GM12878 (cell line): ENCODE measurements around the gene CRAT. TPM values are rescaled to one million over a fixed set of nuclear protein-coding genes. Genes with fewer than 3 reads are reported as not detected.

Experiments used
- ASH2L ChIP-seq: fragments of 300-600, 200-600 bp; sonication (generic); IDR thresholded peaks from 2 replicates; pipeline ENCODE4 v1.6.1; 2017; ENCODE audit warnings: low read depth, mild to moderate bottlenecking, borderline replicate concordance
- ATF7 ChIP-seq: fragments of 450-650 bp; IDR thresholded peaks from 2 replicates; pipeline ENCODE4 v1.6.1; 2016; ENCODE audit warnings: low read depth, mild to moderate bottlenecking
- BMI1 ChIP-seq: fragments of 450-650 bp; IDR thresholded peaks from 2 replicates; pipeline ENCODE4 v1.6.1; 2016; ENCODE audit warnings: mild to moderate bottlenecking, moderate library complexity, borderline replicate concordance
- CBFB ChIP-seq: IDR thresholded peaks from 2 replicates; pipeline ENCODE4 v1.6.1; 2016; ENCODE audit warnings: antibody characterized with exemption, low read depth
- CBX5 ChIP-seq: sonication (generic); IDR thresholded peaks from 2 replicates; pipeline ENCODE4 v1.6.1; 2016; ENCODE audit warnings: low read depth, moderate library complexity, mild to moderate bottlenecking, inconsistent platforms
- CHD4 ChIP-seq: fragments of 200-600 bp; sonication (generic); IDR thresholded peaks from 2 replicates; pipeline ENCODE4 v1.6.1; 2016; ENCODE audit warnings: mild to moderate bottlenecking
- EZH2 ChIP-seq: IDR thresholded peaks from 2 replicates; pipeline ENCODE4 v1.6.1; 2012; ENCODE audit warnings: low read depth, mild to moderate bottlenecking, control low read depth, inconsistent platforms, low read length, borderline replicate concordance; ENCODE audit not compliant: control insufficient read depth
- FOS ChIP-seq: IDR thresholded peaks from 3 replicates; pipeline ENCODE4 v1.6.1; 2011; ENCODE audit warnings: borderline replicate concordance; ENCODE audit not compliant: insufficient read length; ENCODE audit errors: extremely low read depth
- HDAC2 ChIP-seq: fragments of 200-600 bp; sonication (generic); IDR thresholded peaks from 2 replicates; pipeline ENCODE4 v1.6.1; 2017
- IRF4 ChIP-seq: IDR thresholded peaks from 2 replicates; pipeline ENCODE4 v1.6.1; 2011; ENCODE audit warnings: low read depth, low read length
- KDM1A ChIP-seq: fragments of 200-600 bp; sonication (generic); IDR thresholded peaks from 2 replicates; pipeline ENCODE4 v1.6.1; 2016; ENCODE audit warnings: borderline replicate concordance
- NFYB ChIP-seq: IDR thresholded peaks from 2 replicates; pipeline ENCODE4 v1.6.1; 2011; ENCODE audit warnings: low read depth, mild to moderate bottlenecking, low read length, improper control_type of control experiment, moderate library complexity; ENCODE audit not compliant: insufficient read depth
- PML ChIP-seq: IDR thresholded peaks from 2 replicates; pipeline ENCODE4 v1.6.1; 2012; ENCODE audit warnings: low read length, inconsistent platforms
- RELA ChIP-seq: fragments of 450-650 bp; IDR thresholded peaks from 2 replicates; pipeline ENCODE4 v1.8.0; 2014; ENCODE audit warnings: borderline replicate concordance; ENCODE audit not compliant: partially characterized antibody
- SMAD1 ChIP-seq: fragments of 450-650 bp; IDR thresholded peaks from 2 replicates; pipeline ENCODE4 v1.6.1; 2018; ENCODE audit warnings: mild to moderate bottlenecking, low read depth; ENCODE audit not compliant: partially characterized antibody
- SPI1 ChIP-seq: IDR thresholded peaks from 2 replicates; pipeline ENCODE4 v1.6.1; 2011; ENCODE audit warnings: low read depth, mild to moderate bottlenecking, low read length, moderate library complexity, borderline replicate concordance; ENCODE audit not compliant: insufficient read depth
- TCF3 ChIP-seq: IDR thresholded peaks from 2 replicates; pipeline ENCODE4 v1.6.1; 2012; ENCODE audit warnings: low read depth, mild to moderate bottlenecking, low read length, borderline replicate concordance; ENCODE audit not compliant: insufficient read depth
- YBX1 ChIP-seq: fragments of 450-650 bp; IDR thresholded peaks from 2 replicates; pipeline ENCODE4 v1.6.1; 2016; ENCODE audit warnings: antibody characterized with exemption
- ZNF207 ChIP-seq: fragments of 450-650 bp; IDR thresholded peaks from 2 replicates; pipeline ENCODE4 v1.6.1; 2014; ENCODE audit warnings: antibody characterized with exemption, mild to moderate bottlenecking, borderline replicate concordance
- polyA plus RNA-seq, 11 experiments: library from polyadenylated mRNA; depleted of rRNA in 4 of 11; unstranded in 6 of 11; stranded (reverse) in 5 of 11; fragments of >200 nt; fragmentation: Nextera tagmentation in 4 of 11; fragmentation: Illumina TruSeq in 1 of 11; extraction: Ambion mirVana in 4 of 11; extraction: Trizol in 1 of 11; gene quantifications; 1 replicate in 1 of 11; 2 replicates in 10 of 11; pipeline versions ENCODE4 v1.2.1 to v1.2.3, GENCODE V29; 2011 to 2016; ENCODE audit warnings: inconsistent platforms in 2 of 11, missing spikeins in 2 of 11, low read depth in 1 of 11
- total RNA-seq, 4 experiments: library from RNA; depleted of rRNA in 3 of 4; stranded (reverse); fragments of >200 nt in 3 of 4; fragmentation: Illumina TruSeq in 1 of 4; extraction: Trizol in 1 of 4; gene quantifications; 2 replicates each; pipeline versions ENCODE4 v1.2.1 to v1.2.3, GENCODE V29; 2013 to 2021
- TF ChIP-seq, protein P1 (sequence below): fragments of 450-650 bp; IDR thresholded peaks from 2 replicates; pipeline ENCODE4 v1.6.1; 2017; ENCODE audit warnings: borderline replicate concordance
- TF ChIP-seq, protein P2 (sequence below): IDR thresholded peaks from 2 replicates; pipeline ENCODE4 v1.6.1; 2011; ENCODE audit warnings: mild to moderate bottlenecking, low read depth, low read length, moderate library complexity; ENCODE audit not compliant: insufficient replicate concordance
- TF ChIP-seq, protein P3 (sequence below): fragments of 450-650 bp; IDR thresholded peaks from 2 replicates; pipeline ENCODE4 v1.6.1; 2017; ENCODE audit warnings: low read depth, mild to moderate bottlenecking, moderate library complexity
- TF ChIP-seq, protein P4 (sequence below): fragments of 450-650 bp; IDR thresholded peaks from 2 replicates; pipeline ENCODE4 v1.6.1; 2017; ENCODE audit warnings: antibody characterized with exemption, mild to moderate bottlenecking, moderate library complexity

Gene CRAT
- total and polyA plus RNA-seq, 10 of the 15 experiments (the other 5 are each of a cell fraction or from before 2014, with no cell fraction given): 0.10 to 3.4 (median 1.8) TPM

GRCh38 chr9:129141066-129142041, 30.8 kb upstream of the CRAT start (continued):
- TF ChIP-seq, protein P1, sequence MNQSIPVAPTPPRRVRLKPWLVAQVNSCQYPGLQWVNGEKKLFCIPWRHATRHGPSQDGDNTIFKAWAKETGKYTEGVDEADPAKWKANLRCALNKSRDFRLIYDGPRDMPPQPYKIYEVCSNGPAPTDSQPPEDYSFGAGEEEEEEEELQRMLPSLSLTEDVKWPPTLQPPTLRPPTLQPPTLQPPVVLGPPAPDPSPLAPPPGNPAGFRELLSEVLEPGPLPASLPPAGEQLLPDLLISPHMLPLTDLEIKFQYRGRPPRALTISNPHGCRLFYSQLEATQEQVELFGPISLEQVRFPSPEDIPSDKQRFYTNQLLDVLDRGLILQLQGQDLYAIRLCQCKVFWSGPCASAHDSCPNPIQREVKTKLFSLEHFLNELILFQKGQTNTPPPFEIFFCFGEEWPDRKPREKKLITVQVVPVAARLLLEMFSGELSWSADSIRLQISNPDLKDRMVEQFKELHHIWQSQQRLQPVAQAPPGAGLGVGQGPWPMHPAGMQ: no peak
- TF ChIP-seq CHD4 (no peak), CBX5 (no peak), TCF3 (no peak), SPI1 (peak; percentile 25; the same call in 1 of the 2 replicates), FOS (no peak), IRF4 (no peak), ATF7 (peak; percentile 99), HDAC2 (no peak), ZNF207 (no peak), CBFB (peak; percentile 85), PML (no peak), SMAD1 (no peak), YBX1 (no peak), RELA (no peak), ASH2L (no peak), NFYB (no peak), EZH2 (no peak), BMI1 (0 out of 2 replicates have a peak, but pooled peaks have one; percentile 12), KDM1A (no peak)
- TF ChIP-seq, protein P2, sequence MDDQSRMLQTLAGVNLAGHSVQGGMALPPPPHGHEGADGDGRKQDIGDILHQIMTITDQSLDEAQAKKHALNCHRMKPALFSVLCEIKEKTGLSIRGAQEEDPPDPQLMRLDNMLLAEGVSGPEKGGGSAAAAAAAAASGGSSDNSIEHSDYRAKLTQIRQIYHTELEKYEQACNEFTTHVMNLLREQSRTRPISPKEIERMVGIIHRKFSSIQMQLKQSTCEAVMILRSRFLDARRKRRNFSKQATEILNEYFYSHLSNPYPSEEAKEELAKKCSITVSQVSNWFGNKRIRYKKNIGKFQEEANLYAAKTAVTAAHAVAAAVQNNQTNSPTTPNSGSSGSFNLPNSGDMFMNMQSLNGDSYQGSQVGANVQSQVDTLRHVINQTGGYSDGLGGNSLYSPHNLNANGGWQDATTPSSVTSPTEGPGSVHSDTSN: no peak
- TF ChIP-seq, protein P3, sequence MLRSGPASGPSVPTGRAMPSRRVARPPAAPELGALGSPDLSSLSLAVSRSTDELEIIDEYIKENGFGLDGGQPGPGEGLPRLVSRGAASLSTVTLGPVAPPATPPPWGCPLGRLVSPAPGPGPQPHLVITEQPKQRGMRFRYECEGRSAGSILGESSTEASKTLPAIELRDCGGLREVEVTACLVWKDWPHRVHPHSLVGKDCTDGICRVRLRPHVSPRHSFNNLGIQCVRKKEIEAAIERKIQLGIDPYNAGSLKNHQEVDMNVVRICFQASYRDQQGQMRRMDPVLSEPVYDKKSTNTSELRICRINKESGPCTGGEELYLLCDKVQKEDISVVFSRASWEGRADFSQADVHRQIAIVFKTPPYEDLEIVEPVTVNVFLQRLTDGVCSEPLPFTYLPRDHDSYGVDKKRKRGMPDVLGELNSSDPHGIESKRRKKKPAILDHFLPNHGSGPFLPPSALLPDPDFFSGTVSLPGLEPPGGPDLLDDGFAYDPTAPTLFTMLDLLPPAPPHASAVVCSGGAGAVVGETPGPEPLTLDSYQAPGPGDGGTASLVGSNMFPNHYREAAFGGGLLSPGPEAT: peak; percentile 83
- TF ChIP-seq, protein P4, sequence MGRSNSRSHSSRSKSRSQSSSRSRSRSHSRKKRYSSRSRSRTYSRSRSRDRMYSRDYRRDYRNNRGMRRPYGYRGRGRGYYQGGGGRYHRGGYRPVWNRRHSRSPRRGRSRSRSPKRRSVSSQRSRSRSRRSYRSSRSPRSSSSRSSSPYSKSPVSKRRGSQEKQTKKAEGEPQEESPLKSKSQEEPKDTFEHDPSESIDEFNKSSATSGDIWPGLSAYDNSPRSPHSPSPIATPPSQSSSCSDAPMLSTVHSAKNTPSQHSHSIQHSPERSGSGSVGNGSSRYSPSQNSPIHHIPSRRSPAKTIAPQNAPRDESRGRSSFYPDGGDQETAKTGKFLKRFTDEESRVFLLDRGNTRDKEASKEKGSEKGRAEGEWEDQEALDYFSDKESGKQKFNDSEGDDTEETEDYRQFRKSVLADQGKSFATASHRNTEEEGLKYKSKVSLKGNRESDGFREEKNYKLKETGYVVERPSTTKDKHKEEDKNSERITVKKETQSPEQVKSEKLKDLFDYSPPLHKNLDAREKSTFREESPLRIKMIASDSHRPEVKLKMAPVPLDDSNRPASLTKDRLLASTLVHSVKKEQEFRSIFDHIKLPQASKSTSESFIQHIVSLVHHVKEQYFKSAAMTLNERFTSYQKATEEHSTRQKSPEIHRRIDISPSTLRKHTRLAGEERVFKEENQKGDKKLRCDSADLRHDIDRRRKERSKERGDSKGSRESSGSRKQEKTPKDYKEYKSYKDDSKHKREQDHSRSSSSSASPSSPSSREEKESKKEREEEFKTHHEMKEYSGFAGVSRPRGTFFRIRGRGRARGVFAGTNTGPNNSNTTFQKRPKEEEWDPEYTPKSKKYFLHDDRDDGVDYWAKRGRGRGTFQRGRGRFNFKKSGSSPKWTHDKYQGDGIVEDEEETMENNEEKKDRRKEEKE: peak; percentile 77; the same call in 1 of the 2 replicates
